Measurements from ENCODE around the gene FNIP2.

- no peak for TF ChIP-seq TEAD4 (IDR thresholded peaks at IDR 0.05)
- TF ChIP-seq CREB1 (IDR thresholded peaks at IDR 0.05; ENCODE audit: low read depth) = no peak
- no peak for TF ChIP-seq YY1 (IDR thresholded peaks at IDR 0.05; ENCODE audit: low read depth)
- no peak for TF ChIP-seq RAD21 (IDR thresholded peaks at IDR 0.05; ENCODE audit: low read depth)
- TF ChIP-seq FOXM1 (IDR thresholded peaks at IDR 0.05; ENCODE audit: borderline replicate concordance, low read depth) = no peak
- no peak for TF ChIP-seq NFIC (IDR thresholded peaks at IDR 0.05)
- no peak for TF ChIP-seq EGR1 (IDR thresholded peaks at IDR 0.05)
- no peak for TF ChIP-seq EP300 (IDR thresholded peaks at IDR 0.05; ENCODE audit: borderline replicate concordance)
- no peak for TF ChIP-seq REST (IDR thresholded peaks at IDR 0.05; ENCODE audit: low read depth)
- no peak for TF ChIP-seq MAX (IDR thresholded peaks at IDR 0.05)
These were observed 67.2 kb downstream of the FNIP2 start for GRCh38 chr4:158836002-158836369.
